Uterus (tissue), 4 donors: ENCODE data around the gene SERGEF. TPM values are rescaled to one million over a fixed set of nuclear protein-coding genes. Genes with fewer than 3 reads are reported as not detected.
"Not testable (repeated sequence)": the region's sequence is repeated elsewhere in the genome, so short reads cannot be mapped to it uniquely, and the experiment has no call there.

Experiments used
- DNase-seq, 2 donors: peaks; one replicate each; pipeline ENCODE4 v3.0.0-alpha.2; 2019 to 2020
- H3K27ac ChIP-seq, 2 donors: fragments of 200-600 bp; sonication (generic); 1 replicate in 1 of 2; 2 replicates in 1 of 2; pipeline ENCODE4 v1.5.1; 2016 to 2018
- H3K27me3 ChIP-seq, 2 donors: fragments of 200-600 bp; sonication (generic); one replicate each; pipeline ENCODE4 v1.5.1; 2018 to 2019; ENCODE audit warnings: control low read depth in 1 of 2
- H3K36me3 ChIP-seq, 2 donors: fragments of 200-600 bp; sonication (generic); one replicate each; pipeline ENCODE4 v1.5.1; 2019; ENCODE audit warnings: control low read depth in 1 of 2
- H3K4me1 ChIP-seq, 2 donors: fragments of 200-600 bp; sonication (generic); one replicate each; pipeline ENCODE4 v1.5.1; 2018 to 2019; ENCODE audit warnings: control low read depth in 1 of 2
- H3K4me3 ChIP-seq, 2 donors: fragments of 200-600 bp; sonication (generic); 1 replicate in 1 of 2; 2 replicates in 1 of 2; pipeline ENCODE4 v1.5.1; 2018 to 2019; ENCODE audit warnings: mild to moderate bottlenecking in 1 of 2
- H3K9me3 ChIP-seq, 2 donors: fragments of 200-600 bp; sonication (generic); one replicate each; pipeline ENCODE4 v1.5.1; 2019; ENCODE audit warnings: control low read depth in 1 of 2
- POLR2A ChIP-seq, 2 donors: fragments of 450-650 bp; IDR thresholded peaks; one replicate each; pipeline ENCODE4 v1.6.1; 2016; ENCODE audit warnings: antibody characterized with exemption in 2 of 2, mild to moderate bottlenecking in 1 of 2, moderate library complexity in 1 of 2
- intact Hi-C: fragments of 100-400 bp; cut with DNase I; formaldehyde crosslinking; loops from one replicate; pipeline ENCODE4 v1.15.1; 2023; ENCODE audit warnings: low total_unique reads
- total RNA-seq, 4 donors: library from RNA; depleted of rRNA in 3 of 4; stranded (reverse); fragments of >200 nt in 3 of 4; gene quantifications; one replicate each; pipeline versions ENCODE4 v1.1.0 to v1.2.4, GENCODE V29; 2014 to 2023
- TF ChIP-seq, protein P1 (sequence below), 4 experiments: fragments of 200-600 bp in 2 of 4; fragments of 450-650 bp in 2 of 4; sonication (generic) in 2 of 4; IDR thresholded peaks; one replicate each; pipeline ENCODE4 v1.5.1; 2016 to 2019; ENCODE audit warnings: antibody characterized with exemption in 4 of 4, mild to moderate bottlenecking in 2 of 4, moderate library complexity in 1 of 4
- donor health status: DM: yes; HTN: yes; CAD: no.

SERGEF gene
- total RNA-seq, 4 donors from 2014 or later: 12.6 to 64.4 (median 43.7) TPM

DNA sequence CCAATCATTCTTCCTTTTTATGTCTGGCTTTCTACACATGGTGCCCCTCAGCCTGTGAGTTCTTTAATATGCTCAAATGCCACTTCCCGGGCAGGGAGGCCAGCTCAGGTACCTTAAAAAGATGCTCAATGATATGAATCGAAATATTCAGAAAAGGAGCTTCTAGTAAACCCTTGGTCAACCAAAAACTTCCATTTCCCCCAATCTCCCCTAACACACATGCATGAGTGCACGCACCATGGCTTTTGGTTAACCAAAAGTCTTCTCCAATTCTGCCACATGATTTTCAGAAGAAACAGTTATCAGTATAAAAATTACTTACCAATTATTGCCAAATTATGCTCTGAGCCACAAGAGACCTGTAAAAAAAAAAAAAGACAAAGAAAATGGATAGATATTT is 135.0 kb downstream of the SERGEF start:
- Histone ChIP-seq H3K9me3 (no peaks in the 10 kb centered on the region), H3K36me3 (no peaks in the 10 kb centered on the region), H3K27ac (no peak overlapping the region), H3K27me3 (no peaks in the 10 kb centered on the region), H3K4me1 (no peaks in the 10 kb centered on the region), H3K4me3 (no peak overlapping the region)
- TF ChIP-seq, protein P1, sequence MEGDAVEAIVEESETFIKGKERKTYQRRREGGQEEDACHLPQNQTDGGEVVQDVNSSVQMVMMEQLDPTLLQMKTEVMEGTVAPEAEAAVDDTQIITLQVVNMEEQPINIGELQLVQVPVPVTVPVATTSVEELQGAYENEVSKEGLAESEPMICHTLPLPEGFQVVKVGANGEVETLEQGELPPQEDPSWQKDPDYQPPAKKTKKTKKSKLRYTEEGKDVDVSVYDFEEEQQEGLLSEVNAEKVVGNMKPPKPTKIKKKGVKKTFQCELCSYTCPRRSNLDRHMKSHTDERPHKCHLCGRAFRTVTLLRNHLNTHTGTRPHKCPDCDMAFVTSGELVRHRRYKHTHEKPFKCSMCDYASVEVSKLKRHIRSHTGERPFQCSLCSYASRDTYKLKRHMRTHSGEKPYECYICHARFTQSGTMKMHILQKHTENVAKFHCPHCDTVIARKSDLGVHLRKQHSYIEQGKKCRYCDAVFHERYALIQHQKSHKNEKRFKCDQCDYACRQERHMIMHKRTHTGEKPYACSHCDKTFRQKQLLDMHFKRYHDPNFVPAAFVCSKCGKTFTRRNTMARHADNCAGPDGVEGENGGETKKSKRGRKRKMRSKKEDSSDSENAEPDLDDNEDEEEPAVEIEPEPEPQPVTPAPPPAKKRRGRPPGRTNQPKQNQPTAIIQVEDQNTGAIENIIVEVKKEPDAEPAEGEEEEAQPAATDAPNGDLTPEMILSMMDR (IDR thresholded peaks at IDR 0.05): no peak
- no peak for TF ChIP-seq POLR2A (IDR thresholded peaks at IDR 0.05)
- intact Hi-C loops: no loop called here
- no peak for DNase-seq

DNA sequence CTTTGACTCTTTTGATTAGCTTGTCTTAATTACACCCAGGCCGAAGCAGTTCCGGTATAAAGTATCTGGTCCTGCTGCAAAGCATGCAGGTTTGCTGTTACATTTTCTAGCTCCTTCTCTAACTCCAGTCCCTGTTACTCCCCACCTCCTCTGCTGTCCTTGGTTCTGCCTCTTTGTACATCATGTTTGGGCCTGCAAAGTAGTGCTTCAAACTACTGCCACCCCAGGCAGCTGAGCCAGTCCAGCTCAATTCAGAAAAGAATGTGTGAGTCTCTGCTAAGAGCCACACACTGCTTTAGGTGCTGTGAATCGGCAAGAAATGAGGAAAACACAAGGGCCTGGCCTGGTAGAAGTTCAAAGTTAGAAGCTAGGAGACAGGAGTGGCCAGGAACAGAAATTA is 136.0 kb downstream of the SERGEF start:
- H3K36me3 ChIP-seq: no peaks in the 10 kb centered on the region
- intact Hi-C loops: no loop called here
- no peak for DNase-seq
- H3K27me3 ChIP-seq: no peaks in the 10 kb centered on the region
- no peaks in the 10 kb centered on the region for H3K4me1 ChIP-seq
- no peaks in the 10 kb centered on the region for H3K9me3 ChIP-seq
- no peak for TF ChIP-seq POLR2A (IDR thresholded peaks at IDR 0.05)
- TF ChIP-seq, protein P1 (IDR thresholded peaks at IDR 0.05): no peak
- no peak overlapping the region for H3K4me3 ChIP-seq
- no peak overlapping the region for H3K27ac ChIP-seq

DNA sequence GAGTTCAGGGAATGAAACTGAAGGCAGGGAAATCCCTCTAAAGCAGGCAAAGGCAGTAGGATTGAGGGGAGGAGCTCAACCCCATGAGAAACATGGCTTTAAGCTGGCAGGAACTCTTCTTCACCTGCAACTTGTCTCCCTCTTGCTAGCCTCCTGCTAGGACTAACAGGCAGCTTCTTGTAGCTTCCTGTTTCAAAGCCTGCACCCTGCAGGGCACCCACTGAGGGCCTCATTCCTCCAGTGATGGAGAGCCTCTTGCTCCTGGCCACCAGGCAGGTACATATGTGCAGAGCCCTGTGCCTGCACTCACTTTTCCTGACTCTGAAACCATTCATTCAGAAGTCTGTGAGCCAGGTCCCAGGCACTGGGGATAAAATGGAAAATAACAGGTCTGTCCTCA is 137.0 kb downstream of the SERGEF start:
- no peak for DNase-seq

DNA sequence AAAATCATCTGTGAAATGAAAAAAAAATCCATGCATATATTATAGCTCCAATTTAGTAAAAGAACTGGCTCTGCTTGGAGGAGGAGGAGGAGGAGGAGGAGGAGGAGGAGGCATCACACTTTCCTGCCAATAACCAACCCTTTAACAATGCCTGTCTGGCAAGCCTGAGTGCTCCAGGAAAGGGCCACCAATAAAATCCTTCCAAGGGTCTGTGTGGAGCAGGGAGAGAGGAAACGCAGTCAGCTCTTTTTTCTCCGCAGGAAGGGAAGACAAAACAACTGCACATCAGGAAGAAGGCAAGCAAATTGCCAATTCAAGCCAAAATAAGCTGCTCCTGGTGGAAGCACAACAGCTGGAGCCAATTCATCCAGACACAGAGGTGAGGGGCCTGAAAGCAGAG is 139.3 kb downstream of the SERGEF start:
- DNase-seq: no peak
- no peaks in the 10 kb centered on the region for H3K27me3 ChIP-seq
- intact Hi-C loops: no loop called here
- no peak overlapping the region for H3K4me3 ChIP-seq
- no peaks in the 10 kb centered on the region for H3K9me3 ChIP-seq
- TF ChIP-seq POLR2A (IDR thresholded peaks at IDR 0.05): no peak
- TF ChIP-seq, protein P1 (IDR thresholded peaks at IDR 0.05): no peak
- no peak overlapping the region for H3K27ac ChIP-seq
- no peaks in the 10 kb centered on the region for H3K4me1 ChIP-seq
- no peaks in the 10 kb centered on the region for H3K36me3 ChIP-seq

More for the DNA sequence above, 137.0 kb downstream of the SERGEF start:
- H3K4me1 ChIP-seq: no peaks in the 10 kb centered on the region
- no peaks in the 10 kb centered on the region for H3K27me3 ChIP-seq
- intact Hi-C loops: no loop called here
- no peak overlapping the region for H3K27ac ChIP-seq
- no peak for TF ChIP-seq POLR2A (IDR thresholded peaks at IDR 0.05)
- TF ChIP-seq, protein P1 (IDR thresholded peaks at IDR 0.05): no peak
- H3K9me3 ChIP-seq: no peaks in the 10 kb centered on the region
- H3K36me3 ChIP-seq: no peaks in the 10 kb centered on the region
- no peak overlapping the region for H3K4me3 ChIP-seq

DNA sequence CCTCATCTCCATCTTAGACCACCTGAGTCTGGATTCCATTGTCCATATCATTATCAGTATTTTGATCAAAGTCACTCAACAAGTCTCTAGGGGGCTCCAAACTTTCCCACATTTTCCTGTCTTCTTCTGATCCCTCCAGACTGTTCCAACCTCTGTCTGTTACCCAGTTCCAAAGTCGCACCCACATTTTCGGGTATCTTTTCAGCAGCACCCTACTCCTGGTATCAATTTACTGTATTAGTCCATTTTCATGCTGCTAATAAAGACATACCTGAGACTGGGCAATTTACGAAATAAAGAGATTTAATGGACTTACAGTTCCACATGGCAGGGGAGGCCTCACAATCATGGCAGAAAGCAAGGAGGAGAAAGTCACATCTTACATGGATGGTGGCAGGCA is 144.4 kb downstream of the SERGEF start:
- H3K9me3 ChIP-seq, DNase-seq, H3K4me1 ChIP-seq, H3K27me3 ChIP-seq, intact Hi-C loops, H3K36me3 ChIP-seq, H3K4me3 ChIP-seq, H3K27ac ChIP-seq: not testable (repeated sequence)

DNA sequence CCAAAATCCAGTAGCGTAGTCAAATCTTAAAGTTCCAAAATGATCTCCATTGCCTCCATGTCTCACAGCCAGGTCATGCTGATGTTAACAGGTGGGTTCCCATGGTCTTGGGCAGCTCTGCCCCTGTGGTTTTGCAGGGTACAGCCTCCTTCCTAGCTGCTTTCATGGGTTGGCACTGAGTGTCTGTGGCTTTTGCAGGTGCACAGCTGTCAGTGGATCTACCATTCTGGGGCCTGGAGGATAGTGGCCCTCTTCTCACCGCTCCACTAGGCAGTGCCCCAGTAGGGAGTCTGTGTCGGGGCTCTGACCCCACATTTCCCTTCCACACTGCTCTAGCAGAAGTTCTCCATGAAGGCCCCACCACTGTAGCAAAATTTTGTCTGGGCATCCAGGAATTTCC is 145.5 kb downstream of the SERGEF start:
- TF ChIP-seq, protein P1 (IDR thresholded peaks at IDR 0.05): no peak
- no peaks in the 10 kb centered on the region for H3K4me1 ChIP-seq
- H3K4me3 ChIP-seq: no peak overlapping the region
- H3K9me3 ChIP-seq: no peaks in the 10 kb centered on the region
- no peak overlapping the region for H3K27ac ChIP-seq
- no peaks in the 10 kb centered on the region for H3K27me3 ChIP-seq
- H3K36me3 ChIP-seq: no peaks in the 10 kb centered on the region
- intact Hi-C loops: no loop called here
- no peak for DNase-seq
